Neural cell (in vitro differentiated cells): ENCODE data around the gene ZNF880. TPM values are rescaled to one million over a fixed set of nuclear protein-coding genes. Genes with fewer than 3 reads are reported as not detected.

Experiments
- polyA plus RNA-seq: library from polyadenylated mRNA; depleted of rRNA; stranded (reverse); fragments of >200 nt; gene quantifications from 2 replicates; pipeline ENCODE4 v1.2.3, GENCODE V29; 2014
- small RNA-seq, 3 experiments: library from RNA; depleted of rRNA; stranded (forward); fragments of <200 nt; gene quantifications; one replicate each; pipeline ENCODE3, GENCODE V24; 2012

The ZNF880 gene
- polyA plus RNA-seq, 1 donor from 2014 or later: 37.8 TPM

Small RNAs within 50 kb of the gene (small RNA-seq; reads per million reads assigned to genes)
- gene AC010332.1: 0 reads per million in 3 experiments

Other genes starting within 250 kb of the ZNF880 start
- gene ZNF616, start 230.0 kb upstream of the ZNF880 start, polyA plus RNA-seq: 9.7 and 10.9 TPM in 2 replicates
- gene ZNF836, start 198.3 kb upstream of the ZNF880 start, polyA plus RNA-seq: 13.2 and 24.5 TPM in 2 replicates
- gene PPP2R1A, start 179.9 kb upstream of the ZNF880 start, polyA plus RNA-seq: 394 and 458 TPM in 2 replicates
- gene ZNF766, start 100.3 kb upstream of the ZNF880 start, polyA plus RNA-seq: 21.8 and 24.2 TPM in 2 replicates
- 7.7 and 18.0 TPM in 2 replicates for gene ZNF480, start 72.8 kb upstream of the ZNF880 start, polyA plus RNA-seq
- 23.1 and 28.3 TPM in 2 replicates for gene ZNF610, start 33.7 kb upstream of the ZNF880 start, polyA plus RNA-seq
- gene ZNF528, start 27.9 kb downstream of the ZNF880 start, polyA plus RNA-seq: 44.3 and 51.7 TPM in 2 replicates
- gene ZNF534, start 59.2 kb downstream of the ZNF880 start, polyA plus RNA-seq: 1.1 and 2.9 TPM in 2 replicates
- 0.47 and 1.1 TPM in 2 replicates for gene ZNF578, start 83.6 kb downstream of the ZNF880 start, polyA plus RNA-seq
- 6.5 and 13.4 TPM in 2 replicates for gene ZNF808, start 157.7 kb downstream of the ZNF880 start, polyA plus RNA-seq
- 8.0 and 8.1 TPM in 2 replicates for gene ZNF701, start 200.4 kb downstream of the ZNF880 start, polyA plus RNA-seq